Thoracic aorta (tissue), 2 donors: ENCODE results near the gene KAZN. TPM values are rescaled to one million over a fixed set of nuclear protein-coding genes. Genes with fewer than 3 reads are reported as not detected.

Experiments used
- ATAC-seq: fragments of 150-250 bp; one replicate; pipeline ENCODE4 v1.8.0; 2017; ENCODE audit warnings: low read depth; ENCODE audit not compliant: insufficient number of reproducible peaks, low FRiP score
- DNase-seq: peaks from one replicate; pipeline ENCODE4 v3.0.0-alpha.2; 2020; ENCODE audit warnings: low spot score
- H3K27ac ChIP-seq, 2 donors: fragments of 200-600 bp; sonication (generic); 1 replicate in 1 of 2; 2 replicates in 1 of 2; pipeline ENCODE4 v1.5.1; 2016; ENCODE audit warnings: mild to moderate bottlenecking in 2 of 2, moderate library complexity in 2 of 2
- H3K27me3 ChIP-seq: fragments of 200-600 bp; sonication (generic); replicated peaks from 2 replicates; pipeline ENCODE4 v1.6.0; 2016; ENCODE audit warnings: mild to moderate bottlenecking; ENCODE audit not compliant: insufficient read depth
- H3K36me3 ChIP-seq: fragments of 200-600 bp; sonication (generic); one replicate; pipeline ENCODE4 v1.5.1; 2016
- H3K4me1 ChIP-seq, 2 donors: fragments of 200-600 bp; sonication (generic); 1 replicate in 1 of 2; 2 replicates in 1 of 2; pipeline versions ENCODE4 v1.5.1 to v1.6.0; 2016; ENCODE audit warnings: low read depth in 2 of 2, mild to moderate bottlenecking in 1 of 2; ENCODE audit not compliant: control insufficient read depth in 1 of 2
- H3K4me3 ChIP-seq: fragments of 200-600 bp; sonication (generic); 2 replicates; pipeline ENCODE4 v1.5.1; 2016; ENCODE audit warnings: mild to moderate bottlenecking
- H3K9me3 ChIP-seq: fragments of 200-600 bp; sonication (generic); 2 replicates; pipeline ENCODE4 v1.5.1; 2016
- CTCF ChIP-seq: fragments of 200-600 bp; sonication (generic); IDR thresholded peaks from one replicate; pipeline ENCODE4 v1.5.1; 2019; ENCODE audit warnings: antibody characterized with exemption
- total RNA-seq, 2 donors: library from RNA; depleted of rRNA; stranded (reverse); fragments of >200 nt; gene quantifications; one replicate each; pipeline versions ENCODE4 v1.1.0 to v1.2.3, GENCODE V29; 2016

KAZN gene
- total RNA-seq, 2 donors from 2014 or later, result 17.4 to 30.3 TPM

GRCh38 chr1:15029036-15029435 lies 430.6 kb downstream of the KAZN start:
- TF ChIP-seq CTCF, result no peak
- no peak overlapping the region for H3K27ac ChIP-seq
- H3K4me1 ChIP-seq, result peaks cover 0 to 12% of the 10 kb centered on the region in 2 donors
- DNase-seq (no peak), ATAC-seq (no peak)
- no peak overlapping the region for H3K4me3 ChIP-seq
- H3K27me3 ChIP-seq, result no peaks in the 10 kb centered on the region
- no peaks in the 10 kb centered on the region for H3K36me3 ChIP-seq
- H3K9me3 ChIP-seq, result no peaks in the 10 kb centered on the region

- Histone ChIP-seq H3K27ac (no peak overlapping the region), H3K36me3 (no peaks in the 10 kb centered on the region), H3K4me3 (no peak overlapping the region), H3K9me3 (no peaks in the 10 kb centered on the region), H3K4me1 (peaks cover 0 to 12% of the 10 kb centered on the region in 2 donors), H3K27me3 (no peaks in the 10 kb centered on the region)
- ATAC-seq (no peak), DNase-seq (no peak)
- TF ChIP-seq CTCF, result no peak
Observed at GRCh38 chr1:15029786-15030185, 431.3 kb downstream of the KAZN start.

GRCh38 chr1:15031251-15031933 lies 432.9 kb downstream of the KAZN start:
- no peak overlapping the region for H3K4me3 ChIP-seq
- H3K27me3 ChIP-seq, result no peaks in the 10 kb centered on the region
- no peaks in the 10 kb centered on the region for H3K9me3 ChIP-seq
- no peak for TF ChIP-seq CTCF
- ATAC-seq (no peak), DNase-seq (no peak)
- peaks cover 0 to 12% of the 10 kb centered on the region in 2 donors for H3K4me1 ChIP-seq
- H3K36me3 ChIP-seq, result no peaks in the 10 kb centered on the region
- H3K27ac ChIP-seq, result no peak overlapping the region

- Histone ChIP-seq H3K4me1 (peaks cover 0 to 5% of the 10 kb centered on the region in 2 donors), H3K4me3 (no peak overlapping the region), H3K9me3 (no peaks in the 10 kb centered on the region), H3K27ac (no peak overlapping the region), H3K36me3 (no peaks in the 10 kb centered on the region), H3K27me3 (no peaks in the 10 kb centered on the region)
- ATAC-seq (no peak), DNase-seq (no peak)
- no peak for TF ChIP-seq CTCF
Observed at GRCh38 chr1:15033264-15033663, 434.8 kb downstream of the KAZN start.

- ATAC-seq, result no peak
- H3K4me1 ChIP-seq, result no peaks in the 10 kb centered on the region
Observed at GRCh38 chr1:15034656-15035055, 436.2 kb downstream of the KAZN start.

More at GRCh38 chr1:15034656-15035055, 436.2 kb downstream of the KAZN start:
- no peak for DNase-seq
- H3K27me3 ChIP-seq, result no peaks in the 10 kb centered on the region
- no peaks in the 10 kb centered on the region for H3K36me3 ChIP-seq
- TF ChIP-seq CTCF, result no peak
- no peak overlapping the region for H3K4me3 ChIP-seq
- H3K9me3 ChIP-seq, result no peaks in the 10 kb centered on the region
- H3K27ac ChIP-seq, result no peak overlapping the region
